Islet precursor cell (in vitro differentiated cells): ENCODE data around the gene CACNA2D1.
"Not testable (repeated sequence)": the region's sequence is repeated elsewhere in the genome, so short reads cannot be mapped to it uniquely, and the experiment has no call there.

Experiments
- DNase-seq: peaks from one replicate; pipeline ENCODE4 v3.0.0-alpha.2; 2018

Gene CACNA2D1

DNA sequence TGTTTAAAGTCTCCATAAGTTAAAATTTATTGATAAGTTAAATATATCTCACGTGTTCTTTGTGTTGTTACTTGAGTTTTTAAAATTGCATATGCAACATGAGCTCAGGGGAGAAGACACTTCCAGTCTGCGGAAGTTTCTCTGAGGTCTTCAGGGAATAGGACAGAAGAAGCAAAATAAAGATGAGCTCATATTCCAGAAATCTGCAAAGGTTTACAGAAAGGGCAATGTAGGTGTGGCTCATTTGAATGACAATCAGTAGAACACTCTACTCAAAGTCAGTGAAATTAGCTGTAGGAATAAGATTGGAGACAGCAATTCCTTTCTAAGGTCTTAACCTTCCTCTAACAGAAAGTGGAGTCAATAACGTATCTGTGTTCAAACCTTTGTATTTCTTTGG is 53.7 kb downstream of the CACNA2D1 start:
- DNase-seq, result no peak

DNA sequence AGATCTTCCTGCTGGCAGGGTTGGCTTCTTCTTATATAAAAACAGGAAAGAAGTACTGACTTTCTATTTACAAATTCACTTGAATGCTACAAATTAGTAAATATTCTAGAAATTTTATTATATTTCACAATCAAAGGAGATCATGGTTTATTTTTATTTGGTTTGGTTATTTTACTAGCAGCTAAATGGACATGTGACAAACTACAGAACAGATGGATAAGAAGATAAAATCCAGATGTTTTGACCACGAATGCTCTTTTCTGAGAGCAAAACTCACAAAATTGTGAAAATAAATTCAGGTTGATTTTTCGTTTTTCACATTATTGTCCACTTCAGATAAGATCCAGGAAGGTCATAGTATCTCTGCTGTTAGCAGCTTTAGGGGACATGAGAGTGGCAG is 55.4 kb downstream of the CACNA2D1 start:
- DNase-seq, result no peak

DNA sequence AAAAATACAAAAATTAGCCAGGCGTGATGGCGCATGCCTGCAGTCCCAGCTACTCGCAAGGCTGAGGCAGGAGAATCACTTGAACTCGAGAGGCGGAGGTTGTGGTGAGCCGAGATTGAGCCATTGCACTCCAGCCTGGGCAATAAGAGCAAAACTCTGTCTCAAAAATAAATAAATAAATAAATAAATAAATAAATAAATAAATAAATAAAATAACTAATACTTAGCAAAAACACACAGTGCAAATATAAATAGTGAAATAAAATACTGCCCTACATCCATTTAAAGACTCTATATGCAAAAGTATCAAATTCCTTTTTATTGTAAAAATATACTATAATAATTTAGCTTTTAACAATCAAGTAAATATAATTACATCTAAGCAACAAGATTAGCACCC is 57.0 kb downstream of the CACNA2D1 start:
- DNase-seq, result not testable (repeated sequence)

DNA sequence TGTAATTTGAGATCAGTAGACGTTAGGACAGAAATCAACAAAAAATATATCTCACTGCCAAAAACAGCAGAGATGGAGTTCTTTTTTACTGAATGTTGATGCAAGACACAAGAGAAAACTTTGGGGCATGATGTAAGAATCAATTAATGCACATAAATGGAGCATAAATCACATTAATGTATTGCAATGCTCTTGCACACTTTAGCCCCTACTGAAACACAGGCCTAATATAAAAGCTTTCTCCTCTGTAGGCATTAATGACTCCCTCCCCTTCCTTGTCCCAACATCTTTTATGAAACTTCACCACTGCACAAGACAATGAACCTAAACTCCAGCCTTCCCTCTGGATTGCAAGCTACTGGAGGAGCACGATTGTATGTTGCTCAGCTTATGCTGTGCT is 58.8 kb downstream of the CACNA2D1 start:
- DNase-seq, result no peak

DNA sequence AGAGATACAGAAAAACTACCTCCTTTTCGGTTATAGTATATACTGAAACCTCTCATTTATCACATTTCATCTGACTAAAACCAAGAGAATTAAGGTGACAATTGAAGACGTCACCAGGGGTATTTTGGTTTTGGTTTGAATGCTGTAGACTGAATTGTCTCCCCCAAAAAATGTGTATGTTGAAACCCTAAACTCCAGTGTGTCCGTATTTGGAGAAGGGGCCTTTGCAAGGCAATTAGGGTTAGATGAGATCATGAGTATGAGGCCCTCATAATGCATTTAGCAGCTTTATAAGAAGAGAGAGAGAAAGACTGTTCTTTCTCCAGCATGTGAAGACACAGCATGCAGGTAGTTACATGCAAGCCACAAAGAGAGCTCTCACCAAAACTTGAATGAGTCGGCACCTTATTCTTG is 59.5 kb downstream of the CACNA2D1 start:
- DNase-seq, result no peak

DNA sequence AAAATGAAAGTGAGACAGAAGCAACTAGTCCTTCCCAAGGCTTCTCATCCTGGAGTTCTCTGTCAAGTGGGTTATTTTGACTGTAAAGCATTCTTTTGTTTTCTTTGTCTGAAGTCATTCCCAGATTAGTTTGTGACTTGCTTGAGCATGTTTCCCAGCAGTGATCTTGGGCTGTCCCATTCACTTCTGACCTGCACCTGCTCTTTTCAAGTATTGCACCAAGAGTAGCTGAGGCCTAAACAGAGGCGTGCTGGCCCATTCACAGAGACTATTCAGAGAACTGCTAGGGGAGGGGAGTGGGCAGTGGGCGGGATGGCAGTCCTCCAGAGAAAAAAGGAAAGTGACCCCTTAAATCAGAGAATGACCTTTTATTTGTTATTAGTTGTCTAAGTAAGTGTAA is 61.3 kb downstream of the CACNA2D1 start:
- no peak for DNase-seq

DNA sequence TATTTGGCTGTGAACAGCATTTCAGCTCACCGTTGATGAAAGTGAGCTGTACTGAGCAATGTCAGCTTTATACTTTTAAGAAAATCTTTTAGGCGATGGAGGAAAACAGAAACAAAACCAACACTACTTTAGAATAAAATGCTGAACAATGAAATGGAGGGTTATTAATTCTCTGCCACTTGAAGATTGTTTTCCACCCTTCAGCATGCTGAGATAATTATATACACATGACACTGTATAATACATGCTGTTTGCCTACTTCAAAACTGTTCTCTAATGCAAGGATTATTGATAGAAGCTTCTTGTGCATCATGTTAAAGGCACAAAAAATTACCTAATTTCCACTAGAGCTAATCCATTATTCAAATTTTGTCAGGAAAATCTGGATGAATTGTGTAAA is 66.8 kb downstream of the CACNA2D1 start:
- no peak for DNase-seq

DNA sequence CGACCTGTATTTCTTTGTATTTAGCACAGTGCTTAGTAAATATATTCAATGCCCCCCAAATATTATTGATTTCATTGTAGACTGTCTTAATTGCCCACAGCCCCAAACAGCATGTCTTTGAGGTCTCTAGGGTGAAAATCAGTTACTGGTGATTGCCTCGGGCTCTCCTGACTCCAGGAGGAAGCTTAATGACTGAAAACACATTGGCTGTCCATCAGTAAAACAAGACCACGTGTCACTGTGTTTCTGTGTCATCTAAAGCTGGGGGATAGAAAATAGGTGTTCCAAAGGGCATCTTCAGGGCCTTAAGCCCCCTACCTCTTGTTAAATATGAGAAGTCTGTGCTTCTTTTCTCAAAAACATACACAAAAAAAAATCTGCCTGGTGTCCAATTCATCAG is 67.9 kb downstream of the CACNA2D1 start:
- DNase-seq, result no peak

DNA sequence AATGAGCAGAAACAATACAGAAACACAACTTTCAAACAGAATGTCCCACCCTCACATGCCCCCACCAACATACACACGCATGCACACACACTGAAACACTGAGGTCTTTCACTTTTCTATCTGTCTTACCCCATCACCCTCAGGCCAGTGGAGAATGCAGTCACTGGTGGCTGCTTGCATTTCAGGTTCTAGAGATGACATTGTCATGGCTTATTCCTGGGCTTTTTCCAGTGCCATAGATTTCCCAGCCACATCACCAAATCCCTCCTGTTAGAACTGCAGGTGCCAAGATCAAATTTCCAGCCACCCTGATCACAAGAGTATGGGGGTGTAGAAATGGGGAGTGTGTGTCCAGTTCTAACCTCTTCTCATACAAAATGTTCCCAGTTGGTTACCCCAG is 68.4 kb downstream of the CACNA2D1 start:
- DNase-seq, result peak; percentile 55

DNA sequence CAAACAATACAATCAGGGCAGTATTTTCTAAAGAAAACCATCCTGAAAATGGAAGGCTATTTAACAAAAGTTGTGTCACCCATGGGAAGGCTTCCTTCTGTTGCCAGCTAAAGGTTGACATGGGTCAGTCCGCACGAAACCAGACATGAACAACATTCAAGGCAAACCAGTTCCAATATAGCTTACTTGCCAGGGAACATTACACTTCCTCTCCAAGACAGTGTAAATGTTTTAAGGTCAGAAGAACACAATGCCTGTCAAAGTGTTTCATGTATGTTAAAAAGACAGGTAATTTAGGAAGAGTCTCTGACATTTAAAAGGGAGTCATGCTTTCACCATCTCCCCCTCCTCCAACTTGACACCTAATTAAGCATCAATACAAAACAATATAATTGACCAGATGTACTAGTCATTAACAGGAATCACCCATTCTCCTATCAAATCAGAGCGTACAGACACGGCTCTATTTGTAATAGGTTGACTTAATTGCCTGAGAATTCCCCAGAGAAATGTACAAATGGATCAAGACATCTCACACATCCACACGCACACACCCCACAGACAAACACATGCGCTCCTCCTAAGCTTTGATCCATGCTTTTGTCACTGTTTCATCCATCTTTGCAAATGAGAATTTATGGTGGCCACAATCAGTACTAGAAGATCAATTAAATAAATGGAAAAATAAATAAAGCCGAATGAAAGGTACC is 69.5 kb downstream of the CACNA2D1 start:
- no peak for DNase-seq

DNA sequence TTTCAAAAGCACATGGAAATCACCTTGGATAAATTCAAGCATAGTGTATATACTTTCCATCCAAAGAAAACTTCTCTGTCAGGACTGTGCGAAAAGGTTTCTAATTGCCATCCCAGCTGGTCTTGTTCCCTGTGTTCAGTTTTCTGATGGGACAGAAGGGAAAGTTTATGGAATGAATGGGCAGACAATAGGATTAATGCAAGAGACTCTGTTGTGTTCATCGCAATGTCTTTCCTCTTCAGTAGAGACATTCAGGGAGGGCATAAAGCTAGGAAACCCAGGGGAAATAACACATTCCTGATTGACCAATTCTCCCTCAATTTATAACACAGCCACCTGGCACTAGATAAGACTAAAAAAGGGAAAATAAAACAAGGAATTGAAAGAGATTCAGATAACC is 78.9 kb downstream of the CACNA2D1 start:
- DNase-seq, result no peak

DNA sequence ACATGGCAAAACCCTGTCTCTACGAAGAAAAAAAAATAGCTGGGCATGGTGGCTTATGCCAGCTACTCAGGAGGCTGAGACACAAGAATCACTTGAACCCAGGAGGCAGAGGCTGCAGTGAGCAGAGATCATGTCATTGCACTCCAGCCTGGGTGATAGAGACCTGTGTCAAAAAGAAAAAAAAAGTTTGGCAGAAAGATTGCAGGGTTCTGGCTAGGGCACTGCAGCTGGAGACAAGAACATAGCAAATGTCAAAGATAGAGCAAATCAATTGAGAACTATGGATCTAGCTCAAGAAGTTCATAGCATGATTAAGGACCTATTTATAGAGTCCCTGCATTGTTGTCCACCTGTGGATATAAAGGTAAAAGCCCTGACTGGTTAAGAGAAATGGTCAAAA is 79.5 kb downstream of the CACNA2D1 start:
- no peak for DNase-seq

DNA sequence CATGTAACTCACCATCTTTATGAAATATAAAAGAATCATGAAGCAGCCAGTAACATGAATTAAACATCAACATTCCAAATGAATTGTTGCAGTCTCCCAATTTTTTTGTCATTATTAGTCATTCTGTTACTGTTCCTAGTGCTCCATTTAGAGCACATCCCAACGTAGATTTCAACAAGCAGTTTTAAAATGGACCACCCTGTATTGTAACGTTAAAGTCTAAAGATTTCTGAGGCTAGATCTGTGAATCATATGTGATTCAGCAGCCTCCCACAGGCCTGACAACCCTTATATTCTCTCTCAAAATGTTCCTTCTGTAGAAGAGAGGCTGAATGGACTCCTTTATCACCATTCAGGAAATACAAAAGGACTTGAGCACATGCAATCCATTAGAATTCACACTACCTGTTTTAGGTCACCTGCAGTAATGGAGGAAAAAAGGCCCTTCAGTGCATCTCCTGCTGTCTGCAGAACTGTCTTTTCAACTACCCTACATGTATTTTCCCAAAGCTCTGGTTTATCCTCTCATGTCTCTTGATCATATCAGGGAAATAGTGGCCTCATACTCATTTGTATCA is 81.4 kb downstream of the CACNA2D1 start:
- no peak for DNase-seq

DNA sequence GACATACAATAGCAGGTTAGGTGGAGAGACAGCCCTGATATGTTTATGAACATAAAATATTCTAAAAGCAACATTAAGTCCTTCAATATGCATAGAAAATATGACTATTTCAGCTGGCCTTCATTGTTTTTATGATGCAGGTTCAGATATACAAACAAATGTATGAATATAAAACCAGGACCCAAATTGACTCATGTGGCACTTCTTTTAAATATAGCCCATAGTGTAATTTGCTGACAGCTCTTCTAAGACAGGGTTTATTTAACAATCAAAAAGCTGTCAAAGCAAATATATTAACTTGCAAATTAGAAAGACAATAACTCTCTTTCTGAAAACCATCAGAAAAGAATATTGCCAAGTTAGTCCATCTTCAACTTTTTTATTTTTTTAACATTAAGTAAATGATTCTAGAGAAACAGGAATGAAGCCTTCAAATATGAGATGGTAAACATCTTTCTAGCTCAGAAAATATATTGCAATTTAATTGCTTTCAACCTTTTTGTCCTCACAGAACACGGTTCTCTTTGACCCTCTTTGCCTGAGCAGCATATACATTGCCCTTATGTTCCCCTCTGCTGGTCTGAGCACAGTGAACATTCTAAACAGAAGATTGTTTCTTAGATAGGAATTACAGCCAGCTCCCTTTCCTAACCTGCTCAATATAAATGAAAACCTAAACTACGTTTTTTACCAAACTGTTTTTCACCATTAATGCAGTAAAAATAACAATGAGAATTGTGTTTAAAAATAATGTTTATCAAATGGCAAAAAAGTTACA is 82.8 kb downstream of the CACNA2D1 start:
- DNase-seq, result no peak

DNA sequence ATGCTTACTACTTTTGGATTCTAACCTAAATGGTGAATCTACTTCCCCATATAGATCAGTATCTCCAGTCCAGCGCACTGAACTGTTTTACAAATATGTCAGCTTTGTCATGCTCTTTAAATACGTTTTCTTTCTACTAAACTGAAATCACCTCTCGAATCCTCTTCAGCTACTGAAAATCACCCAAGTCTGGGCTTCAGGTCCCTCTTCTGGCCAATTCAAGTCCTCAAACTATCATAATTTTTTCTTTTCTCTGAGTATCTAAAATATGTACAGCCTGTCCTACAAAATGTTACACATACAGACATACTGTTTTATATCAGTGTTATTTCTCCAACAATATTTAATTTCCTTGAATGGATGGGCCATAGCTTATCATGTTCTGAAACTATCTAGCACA is 84.2 kb downstream of the CACNA2D1 start:
- no peak for DNase-seq

DNA sequence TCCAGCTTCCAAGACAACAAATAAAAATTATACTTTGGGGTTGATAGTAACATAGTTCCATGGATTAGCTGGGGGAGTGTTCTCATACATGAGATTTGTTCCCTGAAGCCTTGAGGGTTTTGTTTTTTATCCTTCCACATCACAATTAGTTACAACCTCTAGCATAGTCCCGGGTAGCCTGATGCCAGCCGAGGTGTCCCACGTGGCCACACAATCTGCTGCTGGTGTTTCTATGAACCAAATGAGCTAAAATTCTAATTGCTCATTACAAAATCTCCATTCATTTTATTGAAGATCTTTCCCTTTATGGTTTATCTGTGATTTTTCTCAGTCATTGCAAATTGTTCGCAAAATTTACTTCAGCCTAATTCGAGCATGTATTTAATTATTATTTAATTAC is 84.7 kb downstream of the CACNA2D1 start:
- no peak for DNase-seq

DNA sequence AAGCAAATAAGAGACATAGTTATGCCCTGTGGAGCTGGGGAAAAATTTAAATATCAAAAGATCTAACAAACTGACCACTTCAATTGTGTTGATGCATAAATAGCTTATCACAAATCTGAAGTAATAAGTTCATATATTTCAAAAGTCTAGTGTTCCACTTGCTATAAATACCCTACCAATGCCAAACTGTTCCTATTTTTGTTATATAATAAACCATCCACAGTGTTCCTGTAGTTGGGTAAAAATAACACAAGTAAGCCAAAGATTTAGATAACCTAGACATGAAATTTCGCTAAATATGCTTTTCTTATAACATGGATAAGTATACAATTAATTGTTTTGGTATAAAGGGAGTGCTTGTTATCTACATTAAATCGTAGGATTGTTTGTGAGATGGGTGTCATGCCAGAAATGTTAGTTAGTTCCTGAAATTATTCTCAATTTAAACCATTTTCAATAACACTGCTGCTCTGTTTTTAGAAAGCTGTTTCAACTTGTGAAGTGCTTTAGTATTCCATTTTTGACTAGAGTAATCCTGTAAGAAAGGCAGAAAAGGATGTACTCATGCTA is 85.5 kb downstream of the CACNA2D1 start:
- no peak for DNase-seq

DNA sequence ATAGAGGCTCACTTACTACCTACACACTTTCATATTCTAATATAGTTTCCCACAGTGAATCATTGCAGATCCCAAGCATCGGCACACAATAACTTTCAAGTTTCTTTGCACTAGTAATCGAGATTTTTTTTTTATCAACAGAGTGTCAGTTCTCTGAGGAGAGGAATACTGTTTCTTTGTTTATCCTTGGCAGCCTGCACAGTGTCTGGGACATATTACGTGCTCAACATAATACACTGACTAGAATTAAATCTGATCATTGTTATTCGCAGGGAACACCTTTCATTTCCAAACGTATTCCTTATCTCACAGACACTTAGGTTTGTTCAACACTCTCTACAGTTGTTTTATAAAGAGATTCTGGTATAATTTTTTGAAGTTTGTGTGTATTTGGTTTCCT is 95.3 kb downstream of the CACNA2D1 start:
- DNase-seq, result no peak

DNA sequence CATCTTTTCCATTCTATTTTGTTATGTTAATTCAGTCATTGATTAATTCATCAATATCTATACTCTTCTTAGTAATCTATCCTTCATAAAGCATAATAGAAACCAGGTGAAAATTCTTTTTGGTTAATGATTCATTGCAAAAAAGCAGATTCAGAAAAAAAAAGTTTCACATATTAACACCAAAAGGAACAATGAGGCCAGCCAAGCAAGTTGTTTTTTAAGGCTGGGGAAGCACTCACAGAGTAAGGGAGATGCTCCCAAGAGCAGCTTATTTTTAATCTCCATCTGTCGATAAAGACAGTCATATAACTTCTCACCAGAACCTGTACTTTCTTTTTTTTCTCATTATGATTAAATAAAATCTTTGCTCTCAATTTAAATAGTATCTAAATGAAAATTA is 95.8 kb downstream of the CACNA2D1 start:
- DNase-seq, result no peak

DNA sequence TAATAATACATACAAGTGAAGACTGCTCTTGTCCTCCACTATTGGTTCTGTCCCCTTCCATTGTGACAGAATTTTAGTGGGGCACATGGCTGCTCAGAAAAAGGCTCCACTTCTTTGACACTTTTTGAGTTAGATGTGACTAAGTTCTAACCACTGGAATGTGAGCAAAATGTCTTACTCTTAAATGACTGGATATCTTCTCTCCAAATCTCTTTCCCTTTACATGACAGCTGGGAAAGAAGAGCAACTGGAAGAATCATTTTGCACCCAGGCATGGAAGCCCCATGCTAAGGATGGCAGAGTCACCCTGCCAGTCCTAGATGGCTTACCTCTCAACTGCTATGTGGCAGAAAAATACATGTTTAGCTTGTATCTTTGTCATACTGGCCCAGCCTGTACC is 97.7 kb downstream of the CACNA2D1 start:
- no peak for DNase-seq

DNA sequence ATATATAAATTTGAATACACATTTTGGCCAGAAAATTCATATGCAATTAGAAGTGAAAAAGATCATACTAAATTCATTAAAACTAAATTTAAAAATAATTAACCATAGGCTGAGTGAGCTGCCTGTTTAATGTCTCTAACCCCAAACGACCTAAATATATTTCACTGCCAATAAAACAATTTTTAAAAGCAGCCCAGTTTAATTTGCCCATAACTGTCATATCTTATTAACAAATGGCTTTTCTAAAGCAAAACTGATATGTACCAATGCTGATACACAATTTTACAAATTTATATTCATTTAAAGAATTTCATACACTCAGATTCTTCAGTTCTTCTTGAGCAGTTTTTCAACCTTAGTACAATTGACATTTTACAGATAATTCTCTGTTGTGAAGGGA is 99.9 kb downstream of the CACNA2D1 start:
- DNase-seq, result no peak

DNA sequence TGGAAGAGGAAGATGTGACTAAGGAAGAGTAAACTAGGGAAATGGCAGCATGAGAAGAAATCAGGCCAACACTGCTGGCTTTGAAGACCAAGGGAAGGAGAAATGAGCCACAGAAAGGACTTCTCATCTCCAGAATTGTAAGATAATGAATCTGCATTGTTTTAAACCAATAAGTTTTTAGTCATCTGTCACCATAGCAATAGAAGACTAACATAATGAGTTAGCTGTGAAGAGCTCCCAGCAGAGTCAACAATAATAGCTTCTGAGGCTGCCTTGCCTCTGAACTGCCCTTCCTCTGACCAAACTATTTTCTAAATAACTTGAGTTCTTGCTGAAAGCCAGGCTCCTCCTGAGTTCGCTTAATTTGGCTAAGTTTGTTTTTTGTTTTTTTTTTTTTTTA is 103.6 kb downstream of the CACNA2D1 start:
- DNase-seq, result no peak

DNA sequence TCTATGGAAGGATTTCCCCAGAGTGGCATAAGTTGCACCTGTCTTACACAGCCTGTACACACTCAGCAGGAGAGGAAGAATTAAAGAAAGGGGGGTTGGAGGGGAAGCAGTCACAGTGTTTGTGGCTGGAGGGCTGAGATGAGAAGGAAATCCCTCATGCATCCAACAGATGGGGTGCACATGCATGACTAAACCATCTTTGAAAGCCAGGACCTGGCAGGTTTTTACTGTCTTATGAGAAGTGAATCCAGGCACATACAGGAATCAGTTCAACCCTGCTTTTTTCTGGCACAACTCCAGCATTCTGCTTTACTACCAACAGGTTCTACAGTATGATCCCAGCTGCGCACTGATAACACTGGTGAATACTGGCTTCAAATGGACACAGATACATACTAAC is 107.7 kb downstream of the CACNA2D1 start:
- peak; percentile 40 for DNase-seq

DNA sequence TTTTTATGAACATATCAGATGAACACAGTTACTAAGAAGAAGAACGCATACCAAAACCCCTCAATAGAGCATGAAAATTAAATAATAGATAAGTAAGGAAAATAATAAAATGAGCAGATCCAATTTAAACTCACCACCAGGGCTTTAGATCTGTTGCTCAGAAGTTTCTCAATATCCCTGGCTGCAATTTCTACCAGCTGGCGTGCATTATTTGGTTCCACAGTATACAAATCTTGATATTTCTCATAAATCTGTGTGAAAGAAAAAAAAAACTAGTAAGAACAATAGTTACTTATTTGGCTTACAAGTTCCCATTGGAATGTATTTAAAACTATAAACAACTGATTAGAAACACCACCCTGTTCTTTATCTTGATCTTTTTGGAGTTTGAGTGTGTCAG is 108.6 kb downstream of the CACNA2D1 start:
- no peak for DNase-seq
